RWPE2 (cell line): Measurements from ENCODE around the gene RAI1.

Source experiments
- ATAC-seq: fragments of 200-7000 bp; cut with Tn5 transposase; 3 replicates; pipeline ENCODE4 v1.9.1; 2021; ENCODE audit warnings: low read depth
- DNase-seq: peaks from one replicate; pipeline ENCODE4 v3.0.0-alpha.2; 2020; ENCODE audit warnings: low spot score
- H3K27ac ChIP-seq: fragments of 450-650 bp; 2 replicates; pipeline ENCODE4 v1.5.1; 2017; ENCODE audit warnings: mild to moderate bottlenecking; ENCODE audit not compliant: poor library complexity, severe bottlenecking
- H3K27me3 ChIP-seq: fragments of 250-450 bp; sonication (Bioruptor Pico); 2 replicates; pipeline ENCODE4 v1.5.1; 2021; ENCODE audit warnings: mild to moderate bottlenecking, moderate library complexity; ENCODE audit not compliant: insufficient read depth, poor library complexity, severe bottlenecking
- H3K36me3 ChIP-seq: fragments of 250-450 bp; sonication (Bioruptor Pico); 2 replicates; pipeline ENCODE4 v1.5.1; 2020; ENCODE audit warnings: low read depth, mild to moderate bottlenecking, moderate library complexity
- H3K4me1 ChIP-seq: fragments of 250-450 bp; sonication (Bioruptor Pico); 2 replicates; pipeline ENCODE4 v1.5.1; 2021; ENCODE audit warnings: mild to moderate bottlenecking, moderate library complexity; ENCODE audit not compliant: insufficient read depth, poor library complexity, severe bottlenecking
- H3K4me3 ChIP-seq: fragments of 250-450 bp; sonication (Bioruptor Pico); 2 replicates; pipeline ENCODE4 v1.5.1; 2021; ENCODE audit warnings: mild to moderate bottlenecking, moderate library complexity; ENCODE audit not compliant: severe bottlenecking
- H3K9me3 ChIP-seq: fragments of 250-450 bp; sonication (Bioruptor Pico); 2 replicates; pipeline ENCODE4 v1.5.1; 2021; ENCODE audit warnings: mild to moderate bottlenecking, moderate library complexity; ENCODE audit not compliant: severe bottlenecking
- TF ChIP-seq, protein P1 (sequence below): fragments of 450-650 bp; IDR thresholded peaks from one replicate; pipeline ENCODE4 v1.5.1; 2017; ENCODE audit warnings: mild to moderate bottlenecking, moderate library complexity; ENCODE audit not compliant: poor library complexity, severe bottlenecking

Gene RAI1

DNA sequence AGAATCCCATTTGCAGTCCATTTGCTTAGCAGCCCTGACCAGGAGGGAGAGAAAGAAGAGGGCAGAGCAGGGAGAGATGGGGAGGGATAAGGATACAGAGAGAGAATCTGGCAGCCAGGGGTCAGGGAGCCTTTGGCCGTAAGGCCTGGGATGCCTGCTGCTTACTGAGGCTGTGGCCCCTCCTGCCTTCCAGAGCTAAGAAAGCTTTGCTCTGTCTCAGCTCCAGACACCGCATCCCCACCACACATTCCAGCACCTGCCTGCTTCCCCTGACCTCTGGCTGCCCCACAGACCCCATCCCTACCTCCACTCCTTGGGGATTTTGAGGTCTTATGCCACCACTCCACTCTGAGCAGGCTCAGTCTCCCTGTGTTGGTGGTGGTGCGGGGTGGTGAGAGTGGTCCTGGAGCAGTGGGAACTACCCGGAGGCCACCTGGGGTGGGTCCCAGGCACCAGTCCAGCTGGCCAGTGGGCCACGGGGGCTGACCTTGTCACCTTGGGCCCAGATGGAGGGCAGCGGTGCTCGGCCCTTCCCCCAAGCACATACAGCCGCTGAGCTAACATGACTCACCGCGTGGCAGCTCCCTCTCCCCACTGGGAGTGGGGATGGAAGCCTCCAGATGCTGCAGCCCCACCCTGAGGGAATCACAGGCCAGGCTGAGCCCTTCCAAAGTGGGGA, 58.3 kb downstream of the RAI1 start:
- Histone ChIP-seq H3K27me3 (no peaks in the 10 kb centered on the region), H3K9me3 (no peaks in the 10 kb centered on the region), H3K4me3 (no peak overlapping the region), H3K4me1 (peaks cover 39% of the 10 kb centered on the region), H3K27ac (peak overlapping the region; percentile 77), H3K36me3 (no peaks in the 10 kb centered on the region)
- peak; percentile 56 for ATAC-seq
- TF ChIP-seq, protein P1, sequence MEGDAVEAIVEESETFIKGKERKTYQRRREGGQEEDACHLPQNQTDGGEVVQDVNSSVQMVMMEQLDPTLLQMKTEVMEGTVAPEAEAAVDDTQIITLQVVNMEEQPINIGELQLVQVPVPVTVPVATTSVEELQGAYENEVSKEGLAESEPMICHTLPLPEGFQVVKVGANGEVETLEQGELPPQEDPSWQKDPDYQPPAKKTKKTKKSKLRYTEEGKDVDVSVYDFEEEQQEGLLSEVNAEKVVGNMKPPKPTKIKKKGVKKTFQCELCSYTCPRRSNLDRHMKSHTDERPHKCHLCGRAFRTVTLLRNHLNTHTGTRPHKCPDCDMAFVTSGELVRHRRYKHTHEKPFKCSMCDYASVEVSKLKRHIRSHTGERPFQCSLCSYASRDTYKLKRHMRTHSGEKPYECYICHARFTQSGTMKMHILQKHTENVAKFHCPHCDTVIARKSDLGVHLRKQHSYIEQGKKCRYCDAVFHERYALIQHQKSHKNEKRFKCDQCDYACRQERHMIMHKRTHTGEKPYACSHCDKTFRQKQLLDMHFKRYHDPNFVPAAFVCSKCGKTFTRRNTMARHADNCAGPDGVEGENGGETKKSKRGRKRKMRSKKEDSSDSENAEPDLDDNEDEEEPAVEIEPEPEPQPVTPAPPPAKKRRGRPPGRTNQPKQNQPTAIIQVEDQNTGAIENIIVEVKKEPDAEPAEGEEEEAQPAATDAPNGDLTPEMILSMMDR, result no peak
- DNase-seq, result no peak

DNA sequence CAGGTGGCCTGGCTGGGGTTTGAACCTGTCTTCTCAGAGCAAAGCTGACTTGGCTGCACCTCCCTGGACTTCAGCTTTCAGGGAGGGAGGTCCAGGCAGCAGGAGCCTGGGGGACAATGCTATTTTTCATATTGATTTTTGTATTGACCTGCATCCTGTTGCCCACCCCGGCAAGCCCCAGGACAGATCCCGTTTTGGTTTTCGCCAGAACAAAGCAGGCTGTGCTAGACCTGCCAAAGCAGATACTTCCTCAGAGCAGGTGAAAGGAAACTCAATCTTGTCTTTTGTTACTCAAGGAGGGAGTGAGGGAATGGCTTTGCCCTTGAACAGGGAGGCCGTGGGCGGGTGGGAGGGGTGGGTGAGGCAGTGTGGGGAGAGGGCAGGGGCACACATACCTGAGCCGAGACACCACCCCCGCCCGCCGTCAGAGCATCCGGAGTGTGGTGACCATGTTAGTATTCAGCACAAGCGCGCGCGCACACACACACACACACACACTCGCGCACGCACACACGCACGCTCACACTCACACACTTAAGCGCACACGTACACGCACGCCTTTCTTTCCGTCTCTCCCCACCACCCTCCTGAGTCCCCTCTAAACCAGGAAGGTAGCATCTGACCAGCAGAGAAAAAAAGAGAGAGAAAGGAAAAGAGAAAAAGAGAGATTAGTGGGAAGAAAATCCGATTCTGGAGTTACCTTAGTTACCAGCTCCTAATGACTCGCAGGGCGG, 59.5 kb downstream of the RAI1 start:
- Histone ChIP-seq H3K4me3 (no peak overlapping the region), H3K36me3 (no peaks in the 10 kb centered on the region), H3K27me3 (no peaks in the 10 kb centered on the region), H3K4me1 (peaks cover 39% of the 10 kb centered on the region), H3K27ac (peak overlapping the region; percentile 77), H3K9me3 (no peaks in the 10 kb centered on the region)
- ATAC-seq (no peak), DNase-seq (no peak)
- TF ChIP-seq, protein P1, result no peak

DNA sequence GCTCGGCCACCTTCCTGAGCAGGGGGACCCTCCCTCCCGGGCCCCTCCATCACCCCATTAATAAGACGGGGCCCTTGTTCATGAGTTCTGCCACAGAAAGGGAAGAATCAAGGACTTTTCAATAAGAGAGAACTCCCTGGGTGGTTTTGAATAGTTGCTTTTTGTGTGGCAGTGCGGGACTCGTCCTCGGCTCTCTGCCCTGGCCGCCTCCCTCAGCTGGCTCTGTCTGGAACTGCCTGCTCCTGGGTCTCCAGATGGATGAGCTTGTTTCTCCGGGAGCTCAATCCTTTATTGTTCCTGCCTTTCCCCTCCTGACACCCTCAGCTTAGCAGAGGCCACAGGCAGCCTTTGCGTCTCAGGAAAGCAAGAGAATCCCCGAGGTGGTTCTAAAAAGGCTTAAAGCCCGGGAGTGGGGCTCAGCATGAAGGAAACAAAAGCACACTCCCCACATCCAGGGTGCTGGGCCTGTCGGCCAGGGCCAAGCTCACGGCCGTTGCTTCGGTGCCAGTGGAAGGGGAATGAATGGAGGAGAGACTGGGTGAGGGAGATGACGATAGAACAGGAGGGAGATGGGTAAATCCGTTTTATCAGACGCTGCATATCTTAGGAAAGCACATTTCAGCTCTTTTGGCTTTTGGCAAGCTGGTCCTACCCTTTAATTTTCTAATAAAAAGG, 60.2 kb downstream of the RAI1 start:
- Histone ChIP-seq H3K36me3 (no peaks in the 10 kb centered on the region), H3K27me3 (no peaks in the 10 kb centered on the region), H3K9me3 (no peaks in the 10 kb centered on the region), H3K4me3 (no peak overlapping the region), H3K27ac (peak overlapping the region; percentile 77), H3K4me1 (peaks cover 39% of the 10 kb centered on the region)
- no peak for DNase-seq
- TF ChIP-seq, protein P1, result no peak
- no peak for ATAC-seq

DNA sequence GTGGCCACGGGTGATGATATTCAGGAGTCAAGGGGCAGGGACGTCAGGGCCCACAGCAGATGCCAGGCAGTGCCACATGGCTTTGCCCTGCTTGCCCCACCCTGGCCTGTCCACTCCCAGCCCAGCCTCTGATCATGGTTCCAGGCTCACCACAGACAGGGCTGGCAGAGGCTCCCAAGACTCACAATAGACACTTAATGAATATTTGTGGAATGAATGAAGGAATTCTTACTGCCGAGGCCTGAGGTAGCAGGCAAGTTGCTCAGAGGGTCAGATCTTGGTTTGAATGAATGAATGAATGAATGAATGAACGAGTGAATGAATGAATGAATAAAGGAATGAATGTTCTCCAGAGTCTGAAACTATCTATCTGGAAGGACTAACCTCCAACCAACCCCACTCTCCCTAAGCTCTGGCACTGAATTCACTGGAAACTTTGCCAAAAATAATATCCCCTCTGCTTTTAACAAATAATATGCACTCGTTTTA, 60.9 kb downstream of the RAI1 start:
- Histone ChIP-seq H3K4me1 (peaks cover 36% of the 10 kb centered on the region), H3K36me3 (no peaks in the 10 kb centered on the region), H3K4me3 (no peak overlapping the region), H3K27me3 (no peaks in the 10 kb centered on the region), H3K9me3 (no peaks in the 10 kb centered on the region), H3K27ac (no peak overlapping the region)
- TF ChIP-seq, protein P1, result no peak
- no peak for ATAC-seq
- no peak for DNase-seq
